ENCODE results near the gene KMT5C. TPM values are rescaled to one million over a fixed set of nuclear protein-coding genes. Genes with fewer than 3 reads are reported as not detected.
"Not testable (repeated sequence)": the region's sequence is repeated elsewhere in the genome, so short reads cannot be mapped to it uniquely, and the experiment has no call there.

KMT5C gene
- total and polyA plus RNA-seq, 2 donors: 7.7 to 23.5 TPM

DNA sequence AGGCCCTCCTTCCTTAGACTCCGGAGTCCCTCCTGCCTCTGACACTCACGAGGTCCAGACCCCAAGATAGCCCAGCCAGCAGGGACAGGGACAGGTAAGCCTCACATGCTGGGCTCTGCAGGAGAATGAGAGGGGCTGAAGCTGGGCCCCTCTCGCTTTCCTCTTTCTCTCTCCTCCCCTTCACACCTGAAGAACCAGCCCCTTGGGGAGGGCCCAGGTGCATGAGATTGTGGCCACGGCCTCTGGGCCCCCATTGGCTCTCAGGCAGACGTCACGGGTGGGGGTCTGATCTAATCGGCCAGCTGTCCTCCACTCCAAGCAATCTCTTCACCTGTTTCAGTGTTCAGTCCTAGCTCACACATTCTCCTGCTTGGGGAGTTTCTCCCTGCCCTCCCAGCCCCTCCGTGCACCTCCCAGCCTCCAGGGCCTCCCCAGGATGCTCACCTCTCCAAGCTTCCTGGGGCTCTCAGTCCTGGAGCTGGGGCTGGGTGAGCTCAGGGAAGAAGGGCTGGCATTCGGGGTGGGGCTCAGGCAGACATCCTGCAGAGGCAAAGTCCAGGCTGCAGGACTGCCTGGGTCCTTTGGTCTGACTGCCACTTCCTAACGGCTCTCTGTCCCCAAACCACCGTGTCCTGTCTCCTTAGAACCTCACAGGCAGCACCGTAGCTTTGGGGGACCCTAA, 17.3 kb upstream of the KMT5C start:
- no peak overlapping the region for H3K4me3 ChIP-seq (ENCODE audit: low read length in 2 of 2)
- WGBS: 60% methylated on average over 12 of the region's 12 CpGs
- DNase-seq (ENCODE audit: low read depth in 6 of 9, low spot score in 9 of 9): no peak

DNA sequence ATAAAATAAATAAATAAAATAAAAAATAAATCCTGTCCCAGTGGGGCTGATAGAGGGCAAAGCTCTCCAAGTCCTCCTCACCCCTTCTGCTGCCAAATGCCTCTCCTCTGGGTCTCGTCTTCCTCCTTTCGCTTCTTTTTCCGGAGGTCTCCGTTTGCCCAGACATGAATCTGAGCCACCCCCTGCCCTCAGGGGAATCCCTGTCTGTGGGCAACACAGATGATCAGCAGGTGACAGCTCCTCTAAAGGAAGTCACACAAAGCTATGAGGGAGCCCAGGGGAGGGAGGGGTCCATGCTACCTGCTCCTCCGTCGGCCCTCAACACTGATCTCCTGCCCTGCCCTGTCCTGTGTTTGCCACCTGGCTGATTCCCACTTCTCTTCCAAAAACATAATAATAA, 15.0 kb upstream of the KMT5C start:
- no peak overlapping the region for H3K4me3 ChIP-seq (ENCODE audit: low read length in 2 of 2)
- H3K36me3 ChIP-seq (ENCODE audit: control insufficient read depth in 2 of 2, insufficient read depth in 2 of 2, low read length in 1 of 2): no peaks in the 10 kb centered on the region
- peak overlapping the region; percentile 5 to 17 for H3K27ac ChIP-seq (ENCODE audit: low read depth in 1 of 2, low read length in 1 of 2)
- peaks cover 0 to 19% of the 10 kb centered on the region in 2 donors for H3K4me1 ChIP-seq (ENCODE audit: control insufficient read depth in 2 of 2, insufficient read depth in 2 of 2, low read length in 2 of 2)
- H3K9me3 ChIP-seq (ENCODE audit: control insufficient read depth in 2 of 2, insufficient read depth in 1 of 2, low read length in 1 of 2): no peaks in the 10 kb centered on the region
- DNase-seq (ENCODE audit: low read depth in 6 of 9, low spot score in 9 of 9): no peak
- 96% methylated on average over 6 of the region's 6 CpGs for WGBS
- H3K27me3 ChIP-seq (ENCODE audit: control insufficient read depth in 2 of 2, insufficient read depth in 1 of 2, low read length in 1 of 2): no peaks in the 10 kb centered on the region

More for the DNA sequence above, 17.3 kb upstream of the KMT5C start:
- H3K27me3 ChIP-seq (ENCODE audit: control insufficient read depth in 2 of 2, insufficient read depth in 1 of 2, low read length in 1 of 2): no peaks in the 10 kb centered on the region
- H3K4me1 ChIP-seq (ENCODE audit: control insufficient read depth in 2 of 2, insufficient read depth in 2 of 2, low read length in 2 of 2): peaks cover 0 to 19% of the 10 kb centered on the region in 2 donors
- H3K27ac ChIP-seq (ENCODE audit: low read depth in 1 of 2, low read length in 1 of 2): no peak overlapping the region
- H3K36me3 ChIP-seq (ENCODE audit: control insufficient read depth in 2 of 2, insufficient read depth in 2 of 2, low read length in 1 of 2): no peaks in the 10 kb centered on the region
- H3K9me3 ChIP-seq (ENCODE audit: control insufficient read depth in 2 of 2, insufficient read depth in 1 of 2, low read length in 1 of 2): no peaks in the 10 kb centered on the region

DNA sequence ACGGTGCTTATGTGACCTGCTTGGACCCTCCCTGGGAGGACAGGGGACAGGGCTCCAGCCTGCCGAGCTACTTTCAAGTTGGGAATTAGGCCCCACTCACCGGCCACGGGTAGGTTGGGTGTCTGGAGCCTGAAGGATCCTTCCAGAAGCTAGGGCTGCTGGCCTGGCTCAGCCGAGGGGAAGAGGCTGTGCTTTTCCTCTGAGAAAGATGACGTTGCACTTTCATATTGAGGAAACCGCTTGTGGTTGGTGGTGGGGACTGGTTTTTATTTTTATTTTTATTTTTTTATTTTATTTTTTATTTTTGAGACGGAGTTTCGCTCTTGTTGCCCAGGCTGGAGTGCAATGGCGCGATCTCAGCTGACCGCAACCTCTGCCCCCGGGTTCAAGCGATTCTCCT, 14.5 kb upstream of the KMT5C start, which contains the start of gene TMEM150B:
TMEM150B (minus strand) TSS at position 170 of the 400 bp plus-strand sequence. CDS start 4,305 bp downstream, outside the sequence.
- WGBS: 55% methylated on average over 14 of the region's 14 CpGs
- H3K9me3 ChIP-seq (ENCODE audit: control insufficient read depth in 2 of 2, insufficient read depth in 1 of 2, low read length in 1 of 2): no peaks in the 10 kb centered on the region
- no peak within 1 kb of the TSS for H3K4me3 ChIP-seq (ENCODE audit: low read length in 2 of 2)

DNA sequence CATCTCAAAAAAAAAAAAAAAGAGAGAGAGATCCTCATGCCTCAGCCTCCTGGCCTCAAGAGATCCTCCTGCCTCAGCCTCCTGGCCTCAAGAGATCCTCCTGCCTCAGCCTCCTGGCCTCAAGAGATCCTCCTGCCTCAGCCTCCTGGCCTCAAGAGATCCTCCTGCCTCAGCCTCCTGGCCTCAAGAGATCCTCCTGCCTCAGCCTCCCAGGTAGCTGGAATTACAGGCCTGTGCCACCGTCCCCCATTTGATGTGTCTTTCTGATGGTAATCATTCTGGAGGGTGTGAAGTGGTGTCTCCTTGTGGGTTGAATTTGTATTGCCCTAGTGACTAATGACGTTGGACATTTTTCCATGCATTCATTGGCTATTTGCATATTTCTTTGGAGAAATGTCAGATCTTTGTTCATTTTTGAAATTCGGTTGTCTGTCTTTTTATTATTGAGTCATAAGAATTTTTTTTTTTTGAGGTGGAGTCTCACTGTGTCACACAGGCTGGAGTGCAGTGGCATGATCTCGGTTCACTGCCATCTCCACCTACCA, 10.8 kb upstream of the KMT5C start:
- not testable (repeated sequence) for H3K27me3 ChIP-seq (ENCODE audit: control insufficient read depth in 2 of 2, insufficient read depth in 1 of 2, low read length in 1 of 2); H3K4me1 ChIP-seq (ENCODE audit: control insufficient read depth in 2 of 2, insufficient read depth in 2 of 2, low read length in 2 of 2); H3K4me3 ChIP-seq (ENCODE audit: low read length in 2 of 2); H3K36me3 ChIP-seq (ENCODE audit: control insufficient read depth in 2 of 2, insufficient read depth in 2 of 2, low read length in 1 of 2); H3K9me3 ChIP-seq (ENCODE audit: control insufficient read depth in 2 of 2, insufficient read depth in 1 of 2, low read length in 1 of 2); DNase-seq (ENCODE audit: low read depth in 6 of 9, low spot score in 9 of 9); H3K27ac ChIP-seq (ENCODE audit: low read depth in 1 of 2, low read length in 1 of 2)
- 93% methylated on average over 4 of the region's 4 CpGs for WGBS

More for the DNA sequence above, 14.5 kb upstream of the KMT5C start, which contains the start of gene TMEM150B:
- DNase-seq (ENCODE audit: low read depth in 6 of 9, low spot score in 9 of 9): no peak
- Histone ChIP-seq H3K27ac (ENCODE audit: low read depth in 1 of 2, low read length in 1 of 2) (peak within 1 kb of the TSS; percentile 5 to 17), H3K36me3 (ENCODE audit: control insufficient read depth in 2 of 2, insufficient read depth in 2 of 2, low read length in 1 of 2) (no peaks in the 10 kb centered on the region), H3K4me1 (ENCODE audit: control insufficient read depth in 2 of 2, insufficient read depth in 2 of 2, low read length in 2 of 2) (peaks cover 0 to 19% of the 10 kb centered on the region in 2 donors), H3K27me3 (ENCODE audit: control insufficient read depth in 2 of 2, insufficient read depth in 1 of 2, low read length in 1 of 2) (no peaks in the 10 kb centered on the region)

DNA sequence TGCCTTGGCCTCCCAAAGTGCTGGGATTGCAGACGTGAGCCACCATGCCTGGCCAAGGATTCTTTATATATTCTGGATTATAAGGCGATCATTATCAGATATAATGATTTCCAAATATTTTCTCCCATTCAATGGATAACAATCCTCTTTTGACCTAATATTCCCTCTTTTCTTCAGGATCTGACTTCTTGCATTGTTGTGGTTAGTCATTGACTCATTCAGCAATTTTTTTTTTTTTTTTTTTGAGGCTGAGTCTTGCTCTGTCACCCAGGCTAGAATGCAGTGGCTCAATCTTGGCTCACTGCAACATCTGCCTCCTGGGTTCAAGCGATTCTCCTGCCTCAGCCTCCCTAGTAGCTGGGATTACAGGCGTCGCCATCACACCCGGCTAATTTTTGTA, 9.9 kb upstream of the KMT5C start:
- not testable (repeated sequence) for H3K4me1 ChIP-seq (ENCODE audit: control insufficient read depth in 2 of 2, insufficient read depth in 2 of 2, low read length in 2 of 2); H3K9me3 ChIP-seq (ENCODE audit: control insufficient read depth in 2 of 2, insufficient read depth in 1 of 2, low read length in 1 of 2); H3K4me3 ChIP-seq (ENCODE audit: low read length in 2 of 2); H3K36me3 ChIP-seq (ENCODE audit: control insufficient read depth in 2 of 2, insufficient read depth in 2 of 2, low read length in 1 of 2); H3K27ac ChIP-seq (ENCODE audit: low read depth in 1 of 2, low read length in 1 of 2); H3K27me3 ChIP-seq (ENCODE audit: control insufficient read depth in 2 of 2, insufficient read depth in 1 of 2, low read length in 1 of 2); DNase-seq (ENCODE audit: low read depth in 6 of 9, low spot score in 9 of 9)
- WGBS: 97% methylated on average over 6 of the region's 6 CpGs

DNA sequence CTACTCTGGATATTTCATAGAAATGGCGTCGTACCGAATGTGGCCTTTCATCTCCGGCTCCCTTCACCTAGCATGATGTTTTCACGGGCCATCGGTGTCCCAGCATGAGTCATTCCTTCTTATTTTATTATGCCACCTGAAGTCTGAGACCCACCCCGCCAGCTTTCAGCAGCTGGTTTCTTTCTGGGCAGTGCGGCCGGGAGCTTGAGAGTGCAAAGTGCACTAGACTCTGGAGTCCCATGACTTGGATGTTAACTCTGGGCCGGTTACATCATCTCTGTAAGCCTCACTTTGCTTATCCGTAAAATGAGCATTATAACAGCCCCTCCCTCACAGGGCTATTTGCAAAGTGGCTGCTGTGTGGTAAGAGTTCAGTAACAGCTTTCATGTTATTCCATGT, 5.8 kb upstream of the KMT5C start:
- peaks cover 0 to 8% of the 10 kb centered on the region in 2 donors for H3K4me1 ChIP-seq (ENCODE audit: control insufficient read depth in 2 of 2, insufficient read depth in 2 of 2, low read length in 2 of 2)
- H3K4me3 ChIP-seq (ENCODE audit: low read length in 2 of 2): no peak overlapping the region
- no peak overlapping the region for H3K27ac ChIP-seq (ENCODE audit: low read depth in 1 of 2, low read length in 1 of 2)
- no peak for DNase-seq (ENCODE audit: low read depth in 6 of 9, low spot score in 9 of 9)
- H3K27me3 ChIP-seq (ENCODE audit: control insufficient read depth in 2 of 2, insufficient read depth in 1 of 2, low read length in 1 of 2): peaks cover 0 to 4% of the 10 kb centered on the region in 2 donors
- WGBS: 95% methylated on average over 11 of the region's 11 CpGs
- H3K9me3 ChIP-seq (ENCODE audit: control insufficient read depth in 2 of 2, insufficient read depth in 1 of 2, low read length in 1 of 2): no peaks in the 10 kb centered on the region
- H3K36me3 ChIP-seq (ENCODE audit: control insufficient read depth in 2 of 2, insufficient read depth in 2 of 2, low read length in 1 of 2): no peaks in the 10 kb centered on the region

DNA sequence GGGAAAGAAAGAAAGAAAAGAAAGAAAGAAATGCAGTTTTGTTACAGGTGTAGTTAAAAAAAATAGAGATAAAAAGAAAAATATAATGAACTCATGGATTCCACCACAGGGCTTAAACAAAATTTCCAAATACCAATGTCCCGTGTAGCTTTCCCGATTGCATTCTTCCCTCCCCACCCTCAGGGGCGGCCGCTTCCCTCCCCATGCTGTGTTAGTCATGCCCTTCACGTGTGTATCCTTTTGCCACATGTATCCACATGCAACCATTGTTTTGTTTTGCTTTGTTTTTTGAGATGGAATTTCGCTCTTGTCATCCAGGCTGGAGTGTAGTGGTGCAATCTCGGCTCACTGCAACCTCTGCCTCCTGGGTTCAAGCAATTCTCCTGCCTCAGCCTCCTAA, 3.6 kb upstream of the KMT5C start:
- Histone ChIP-seq H3K4me1 (ENCODE audit: control insufficient read depth in 2 of 2, insufficient read depth in 2 of 2, low read length in 2 of 2) (peaks cover 5 to 20% of the 10 kb centered on the region in 2 donors), H3K27ac (ENCODE audit: low read depth in 1 of 2, low read length in 1 of 2) (no peak overlapping the region), H3K9me3 (ENCODE audit: control insufficient read depth in 2 of 2, insufficient read depth in 1 of 2, low read length in 1 of 2) (peaks cover 0 to 2% of the 10 kb centered on the region in 2 donors), H3K36me3 (ENCODE audit: control insufficient read depth in 2 of 2, insufficient read depth in 2 of 2, low read length in 1 of 2) (no peaks in the 10 kb centered on the region), H3K27me3 (ENCODE audit: control insufficient read depth in 2 of 2, insufficient read depth in 1 of 2, low read length in 1 of 2) (peaks cover 0 to 4% of the 10 kb centered on the region in 2 donors), H3K4me3 (ENCODE audit: low read length in 2 of 2) (no peak overlapping the region)
- no peak for DNase-seq (ENCODE audit: low read depth in 6 of 9, low spot score in 9 of 9)
- 92% methylated on average over 7 of the region's 7 CpGs for WGBS

DNA sequence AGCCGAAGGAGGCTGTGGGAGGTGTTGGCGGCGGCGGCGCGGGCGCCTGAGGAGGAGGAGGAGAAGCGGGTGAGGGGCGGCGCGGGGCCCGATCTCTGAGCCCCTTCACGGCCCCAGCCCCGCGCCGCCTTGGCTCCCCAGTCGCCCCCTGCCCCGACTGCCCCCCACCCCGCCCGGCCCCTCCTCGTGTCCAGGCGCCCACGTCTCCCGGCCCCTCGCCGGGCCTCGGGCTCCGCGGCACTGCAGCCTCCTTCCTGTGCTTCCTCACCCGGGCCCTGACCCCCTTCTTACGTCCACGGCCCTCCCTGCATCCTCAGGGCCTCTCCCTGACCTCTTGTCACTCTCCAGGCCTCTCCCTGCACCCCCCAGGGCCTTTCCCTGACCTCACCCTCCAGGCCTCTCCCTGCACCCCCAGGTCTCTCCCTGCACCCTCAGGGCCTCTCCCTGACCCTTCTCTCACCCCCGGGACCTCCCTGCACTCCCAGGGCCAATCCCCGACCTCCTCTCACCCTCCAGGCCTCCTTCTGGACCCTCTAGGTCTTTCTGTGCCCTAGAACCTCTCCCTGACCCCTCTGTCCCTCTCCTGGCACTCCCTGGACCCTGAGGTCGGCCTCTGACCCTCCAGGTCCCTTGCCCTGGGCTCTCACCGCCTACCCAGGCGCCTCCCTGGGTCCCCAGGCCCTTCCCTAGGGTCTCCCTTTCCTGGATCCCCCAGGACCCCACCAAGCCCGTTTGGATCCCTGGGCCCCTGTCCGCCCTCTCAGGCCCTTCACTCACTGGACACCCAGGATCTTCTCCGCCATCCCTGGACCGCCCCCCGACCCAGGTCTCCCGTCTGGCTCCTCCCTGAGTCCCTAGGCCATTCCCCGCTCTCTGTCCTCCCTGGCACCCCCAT, 460 bp downstream of the KMT5C start:
- Histone ChIP-seq H3K27ac (ENCODE audit: low read depth in 1 of 2, low read length in 1 of 2) (peak overlapping the region; percentile 84 to 88), H3K4me3 (ENCODE audit: low read length in 2 of 2) (peak overlapping the region; percentile 64 to 70), H3K4me1 (ENCODE audit: control insufficient read depth in 2 of 2, insufficient read depth in 2 of 2, low read length in 2 of 2) (peaks cover 11 to 26% of the 10 kb centered on the region in 2 donors), H3K27me3 (ENCODE audit: control insufficient read depth in 2 of 2, insufficient read depth in 1 of 2, low read length in 1 of 2) (peaks cover 0 to 4% of the 10 kb centered on the region in 2 donors), H3K36me3 (ENCODE audit: control insufficient read depth in 2 of 2, insufficient read depth in 2 of 2, low read length in 1 of 2) (peaks cover 19 to 36% of the 10 kb centered on the region in 2 donors), H3K9me3 (ENCODE audit: control insufficient read depth in 2 of 2, insufficient read depth in 1 of 2, low read length in 1 of 2) (peaks cover 0 to 2% of the 10 kb centered on the region in 2 donors)
- 6% methylated on average over 42 of the region's 44 CpGs for WGBS
- peak in 2 of 9 donors; percentile 15 to 18 for DNase-seq (ENCODE audit: low read depth in 6 of 9, low spot score in 9 of 9)

DNA sequence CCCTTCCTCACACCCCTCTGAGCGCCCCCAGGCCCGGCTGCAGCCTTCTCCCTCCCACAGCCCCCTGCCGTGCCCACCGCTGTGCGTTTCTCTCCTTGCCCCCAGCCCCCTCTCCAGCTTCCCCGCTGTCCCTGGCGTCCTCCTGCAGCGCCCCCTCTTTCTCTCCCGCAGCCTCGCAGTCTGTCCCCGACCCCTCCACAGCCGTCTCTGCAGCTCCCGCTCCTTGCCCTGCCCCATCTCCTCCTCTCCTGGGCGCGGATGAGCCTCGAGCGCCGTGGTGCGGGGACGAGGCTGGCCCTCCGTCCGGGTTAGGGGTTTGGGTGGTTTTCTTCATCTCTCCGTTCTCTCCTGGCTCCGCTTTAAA, 1.1 kb downstream of the KMT5C start:
- H3K4me3 ChIP-seq (ENCODE audit: low read length in 2 of 2): peak overlapping the region; percentile 64 to 70
- H3K27me3 ChIP-seq (ENCODE audit: control insufficient read depth in 2 of 2, insufficient read depth in 1 of 2, low read length in 1 of 2): peaks cover 0 to 4% of the 10 kb centered on the region in 2 donors
- peaks cover 0 to 2% of the 10 kb centered on the region in 2 donors for H3K9me3 ChIP-seq (ENCODE audit: control insufficient read depth in 2 of 2, insufficient read depth in 1 of 2, low read length in 1 of 2)
- peaks cover 11 to 26% of the 10 kb centered on the region in 2 donors for H3K4me1 ChIP-seq (ENCODE audit: control insufficient read depth in 2 of 2, insufficient read depth in 2 of 2, low read length in 2 of 2)
- peaks cover 19 to 41% of the 10 kb centered on the region in 2 donors for H3K36me3 ChIP-seq (ENCODE audit: control insufficient read depth in 2 of 2, insufficient read depth in 2 of 2, low read length in 1 of 2)
- DNase-seq (ENCODE audit: low read depth in 6 of 9, low spot score in 9 of 9): peak in 4 of 9 donors; percentile 26 to 62 (median 36)
- 2% methylated on average over 24 of the region's 24 CpGs for WGBS
- peak overlapping the region; percentile 84 to 88 for H3K27ac ChIP-seq (ENCODE audit: low read depth in 1 of 2, low read length in 1 of 2)
